NB4 (cell line): ENCODE data around the gene CEP83.

ENCODE experiments used
- CTCF ChIP-seq: IDR thresholded peaks from one replicate; pipeline ENCODE4 v1.5.1; 2012; ENCODE audit warnings: low read depth, low read length
- TF ChIP-seq, protein P1 (sequence below): IDR thresholded peaks from 2 replicates; pipeline ENCODE4 v1.6.1; 2011; ENCODE audit warnings: low read depth, low read length

DNA sequence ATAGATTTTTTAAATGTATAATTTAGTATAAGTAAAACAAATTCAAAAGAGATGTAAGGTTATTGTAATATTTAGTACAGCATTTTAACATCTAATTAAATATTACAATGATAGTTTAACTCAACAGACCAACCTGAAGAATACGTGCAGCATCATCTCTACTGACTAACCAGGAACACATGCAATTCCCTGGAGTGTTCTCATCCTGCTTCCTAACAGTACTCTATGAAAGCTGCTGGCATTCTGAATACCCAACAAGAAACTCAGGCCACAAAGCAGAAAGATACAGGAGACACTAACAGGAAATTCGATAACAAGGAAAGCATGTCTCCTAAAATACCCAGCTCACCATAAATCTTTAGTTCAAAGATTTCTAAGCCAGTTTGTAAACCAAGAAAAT, 58.3 kb downstream of the CEP83 start:
- TF ChIP-seq, protein P1, sequence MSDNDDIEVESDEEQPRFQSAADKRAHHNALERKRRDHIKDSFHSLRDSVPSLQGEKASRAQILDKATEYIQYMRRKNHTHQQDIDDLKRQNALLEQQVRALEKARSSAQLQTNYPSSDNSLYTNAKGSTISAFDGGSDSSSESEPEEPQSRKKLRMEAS = no peak
- no peak for TF ChIP-seq CTCF
